Astrocyte (in vitro differentiated cells and primary cell): ENCODE measurements around the gene SLC22A5.

Experiments
- EZH2 ChIP-seq: IDR thresholded peaks from 2 replicates; pipeline ENCODE4 v1.6.1; 2012; ENCODE audit warnings: mild to moderate bottlenecking, low read length, inconsistent platforms; ENCODE audit not compliant: insufficient read depth
- TF ChIP-seq, protein P1 (sequence below): IDR thresholded peaks from 2 replicates; pipeline ENCODE4 v1.5.1; 2011; ENCODE audit warnings: low read depth, mild to moderate bottlenecking, inconsistent platforms, low read length, moderate library complexity; ENCODE audit not compliant: insufficient read depth

DNA sequence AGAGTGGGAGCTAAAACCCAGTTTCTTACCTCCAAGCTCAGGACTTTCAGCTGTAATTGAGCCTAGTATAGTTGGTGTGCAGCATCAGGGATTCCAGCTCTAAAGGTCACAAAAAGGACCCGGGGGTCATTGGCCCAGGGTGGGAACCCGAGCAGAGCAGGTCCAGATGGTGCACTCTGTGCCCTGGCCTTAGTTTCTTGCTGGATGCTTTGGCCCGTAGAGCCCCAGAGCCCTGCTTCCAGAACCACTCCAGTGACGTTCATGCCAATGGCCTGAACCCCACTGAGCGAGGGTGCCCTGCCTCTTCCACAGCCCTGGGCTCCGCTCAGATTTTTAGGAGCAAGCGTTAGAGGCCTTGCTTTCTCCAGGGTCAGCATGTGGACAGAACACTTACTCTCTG is 8.2 kb downstream of the SLC22A5 start:
- TF ChIP-seq, protein P1, sequence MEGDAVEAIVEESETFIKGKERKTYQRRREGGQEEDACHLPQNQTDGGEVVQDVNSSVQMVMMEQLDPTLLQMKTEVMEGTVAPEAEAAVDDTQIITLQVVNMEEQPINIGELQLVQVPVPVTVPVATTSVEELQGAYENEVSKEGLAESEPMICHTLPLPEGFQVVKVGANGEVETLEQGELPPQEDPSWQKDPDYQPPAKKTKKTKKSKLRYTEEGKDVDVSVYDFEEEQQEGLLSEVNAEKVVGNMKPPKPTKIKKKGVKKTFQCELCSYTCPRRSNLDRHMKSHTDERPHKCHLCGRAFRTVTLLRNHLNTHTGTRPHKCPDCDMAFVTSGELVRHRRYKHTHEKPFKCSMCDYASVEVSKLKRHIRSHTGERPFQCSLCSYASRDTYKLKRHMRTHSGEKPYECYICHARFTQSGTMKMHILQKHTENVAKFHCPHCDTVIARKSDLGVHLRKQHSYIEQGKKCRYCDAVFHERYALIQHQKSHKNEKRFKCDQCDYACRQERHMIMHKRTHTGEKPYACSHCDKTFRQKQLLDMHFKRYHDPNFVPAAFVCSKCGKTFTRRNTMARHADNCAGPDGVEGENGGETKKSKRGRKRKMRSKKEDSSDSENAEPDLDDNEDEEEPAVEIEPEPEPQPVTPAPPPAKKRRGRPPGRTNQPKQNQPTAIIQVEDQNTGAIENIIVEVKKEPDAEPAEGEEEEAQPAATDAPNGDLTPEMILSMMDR = no peak
- no peak for TF ChIP-seq EZH2
